Transverse colon (tissue), 4 donors: ENCODE data around the gene HNRNPUL2. TPM values are rescaled to one million over a fixed set of nuclear protein-coding genes. Genes with fewer than 3 reads are reported as not detected.

ENCODE experiments used
- DNase-seq: peaks from one replicate; pipeline ENCODE4 v3.0.0-alpha.2; 2019
- H3K27ac ChIP-seq, 4 donors: fragments of 200-600 bp; sonication (generic); 2 replicates each; pipeline ENCODE4 v1.5.1; 2016 to 2018; ENCODE audit warnings: inconsistent platforms in 4 of 4
- H3K27me3 ChIP-seq: fragments of 200-600 bp; sonication (generic); 2 replicates; pipeline ENCODE4 v1.5.1; 2017; ENCODE audit warnings: inconsistent platforms
- H3K36me3 ChIP-seq, 4 donors: fragments of 200-600 bp; sonication (generic); 2 replicates each; pipeline ENCODE4 v1.5.1; 2017 to 2019; ENCODE audit warnings: inconsistent platforms in 4 of 4
- H3K4me1 ChIP-seq, 4 donors: fragments of 200-600 bp; sonication (generic); 2 replicates each; pipeline ENCODE4 v1.5.1; 2017 to 2020; ENCODE audit warnings: inconsistent platforms in 4 of 4
- H3K4me3 ChIP-seq, 4 donors: fragments of 200-600 bp; sonication (generic); 1 replicate in 1 of 4; 2 replicates in 3 of 4; pipeline versions ENCODE4 v1.5.1 to v1.6.1; 2017 to 2019; ENCODE audit warnings: inconsistent platforms in 4 of 4
- H3K9me3 ChIP-seq, 2 donors: fragments of 200-600 bp; sonication (generic); 2 replicates each; pipeline ENCODE4 v1.5.1; 2017 to 2019; ENCODE audit warnings: inconsistent platforms in 2 of 2
- EP300 ChIP-seq: sonication (generic); formaldehyde crosslinking; IDR thresholded peaks from one replicate; pipeline ENCODE4 v1.6.1; 2017; ENCODE audit warnings: antibody characterized with exemption, low read depth
- POLR2A ChIP-seq: fragments of 450-650 bp; IDR thresholded peaks from one replicate; pipeline ENCODE4 v1.6.1; 2016; ENCODE audit warnings: antibody characterized with exemption, mild to moderate bottlenecking, moderate library complexity
- POLR2AphosphoS5 ChIP-seq, 3 donors: sonication (generic); formaldehyde crosslinking; IDR thresholded peaks; one replicate each; pipeline ENCODE4 v1.6.1; 2016; ENCODE audit warnings: antibody characterized with exemption in 3 of 3
- WGBS, 2 donors: methylation state at CpG; one replicate each; pipeline ENCODE4 v1.1.5; 2018; ENCODE audit warnings: low coverage in 1 of 2; 5-methylcytosine and 5-hydroxymethylcytosine counted together
- in situ Hi-C, 4 donors: fragments of 200-750 bp; cut with MboI; loops; one replicate each; pipeline versions ENCODE4 v1.15.0 to v1.15.1; 2017; ENCODE audit warnings: low sequenced_read_pairs in 3 of 4, low pct_ligation_motif_present in 1 of 4, low pct_unique_long_range_greater_than_20kb in 1 of 4
- intact Hi-C: fragments of 100-400 bp; cut with DNase I; formaldehyde crosslinking; loops from one replicate; pipeline ENCODE4 v1.15.1; 2023; ENCODE audit warnings: low total_unique reads
- total RNA-seq, 4 donors: library from RNA; depleted of rRNA; stranded (reverse); fragments of >200 nt; gene quantifications; one replicate each; pipeline ENCODE4 v1.1.0, GENCODE V29; 2016
- TF ChIP-seq, protein P1 (sequence below), 5 experiments: fragments of 200-600 bp in 3 of 5; fragments of 450-650 bp in 2 of 5; sonication (generic) in 3 of 5; IDR thresholded peaks; 1 replicate in 2 of 5; 2 replicates in 3 of 5; pipeline ENCODE4 v1.5.1; 2016 to 2017; ENCODE audit warnings: antibody characterized with exemption in 5 of 5, inconsistent platforms in 3 of 5, mild to moderate bottlenecking in 2 of 5, moderate library complexity in 1 of 5

Gene HNRNPUL2
- 100 to 1,000 TPM in 1 of 4 donors, 10 to 100 TPM in 3; 21.8 to 116 (median 59.6) TPM for total RNA-seq

DNA sequence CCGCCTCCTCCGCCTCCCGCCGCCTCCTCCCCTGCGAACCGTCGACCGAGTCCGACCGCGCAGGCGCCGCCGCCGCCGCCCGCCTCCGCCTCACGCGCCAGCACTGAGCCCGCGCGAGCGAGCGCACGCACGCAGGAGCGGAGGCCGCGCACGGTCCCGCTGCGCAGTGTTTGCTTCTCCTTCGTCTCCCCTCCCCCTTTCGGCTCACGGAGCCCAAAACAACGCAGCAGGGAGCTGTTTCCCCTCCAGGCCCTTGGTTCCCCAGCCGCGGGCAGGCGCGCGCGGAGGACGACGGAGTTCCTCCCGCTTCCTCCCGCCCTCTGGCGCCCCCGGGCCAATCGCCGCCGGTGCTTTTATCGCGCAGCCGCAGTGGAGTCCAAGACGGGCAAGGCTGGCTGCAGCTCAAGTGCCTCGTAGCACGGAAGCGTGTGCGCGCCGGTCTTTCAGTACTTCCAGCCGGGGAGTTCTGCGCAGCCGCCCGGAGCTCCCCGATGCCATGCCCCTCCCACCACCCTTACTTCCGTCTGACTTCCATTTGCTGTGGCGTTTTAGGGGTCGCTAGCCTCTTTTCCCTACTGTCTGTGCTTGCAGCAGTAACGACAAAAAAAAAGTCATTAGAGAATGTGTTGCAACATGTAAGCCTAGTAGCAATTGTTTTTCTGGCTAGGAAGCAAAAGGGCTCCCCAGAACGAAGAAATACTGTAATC lies at the start of gene HNRNPUL2:
Gene HNRNPUL2, minus strand, starts transcription at position 293 of the 707 bp plus-strand sequence. CDS start 301 bp downstream, outside the sequence.
- H3K36me3 ChIP-seq = peaks cover 0 to 15% (median 7%) of the 10 kb centered on the region in 4 donors
- intact Hi-C loops (no loop called here), in situ Hi-C loops (no loop called here)
- peaks cover 27 to 61% (median 39%) of the 10 kb centered on the region in 4 donors for H3K4me1 ChIP-seq
- no peaks in the 10 kb centered on the region for H3K27me3 ChIP-seq
- WGBS, 2 donors = 0% methylated on average over 2 to 49 of the region's 72 CpGs
- peak within 1 kb of the TSS; percentile 97 to 99 (median 98) for H3K27ac ChIP-seq
- H3K4me3 ChIP-seq = peak within 1 kb of the TSS; percentile 73 to 96 (median 90)
- H3K9me3 ChIP-seq = no peaks in the 10 kb centered on the region
- DNase-seq = peak; percentile 99
- TF ChIP-seq EP300 (no peak), POLR2AphosphoS5 (IDR thresholded peaks at IDR 0.05) (peak; percentile 96 to 98 (median 97)), POLR2A (peak; percentile 95)
- TF ChIP-seq, protein P1, sequence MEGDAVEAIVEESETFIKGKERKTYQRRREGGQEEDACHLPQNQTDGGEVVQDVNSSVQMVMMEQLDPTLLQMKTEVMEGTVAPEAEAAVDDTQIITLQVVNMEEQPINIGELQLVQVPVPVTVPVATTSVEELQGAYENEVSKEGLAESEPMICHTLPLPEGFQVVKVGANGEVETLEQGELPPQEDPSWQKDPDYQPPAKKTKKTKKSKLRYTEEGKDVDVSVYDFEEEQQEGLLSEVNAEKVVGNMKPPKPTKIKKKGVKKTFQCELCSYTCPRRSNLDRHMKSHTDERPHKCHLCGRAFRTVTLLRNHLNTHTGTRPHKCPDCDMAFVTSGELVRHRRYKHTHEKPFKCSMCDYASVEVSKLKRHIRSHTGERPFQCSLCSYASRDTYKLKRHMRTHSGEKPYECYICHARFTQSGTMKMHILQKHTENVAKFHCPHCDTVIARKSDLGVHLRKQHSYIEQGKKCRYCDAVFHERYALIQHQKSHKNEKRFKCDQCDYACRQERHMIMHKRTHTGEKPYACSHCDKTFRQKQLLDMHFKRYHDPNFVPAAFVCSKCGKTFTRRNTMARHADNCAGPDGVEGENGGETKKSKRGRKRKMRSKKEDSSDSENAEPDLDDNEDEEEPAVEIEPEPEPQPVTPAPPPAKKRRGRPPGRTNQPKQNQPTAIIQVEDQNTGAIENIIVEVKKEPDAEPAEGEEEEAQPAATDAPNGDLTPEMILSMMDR (IDR thresholded peaks at IDR 0.05) = no peak

DNA sequence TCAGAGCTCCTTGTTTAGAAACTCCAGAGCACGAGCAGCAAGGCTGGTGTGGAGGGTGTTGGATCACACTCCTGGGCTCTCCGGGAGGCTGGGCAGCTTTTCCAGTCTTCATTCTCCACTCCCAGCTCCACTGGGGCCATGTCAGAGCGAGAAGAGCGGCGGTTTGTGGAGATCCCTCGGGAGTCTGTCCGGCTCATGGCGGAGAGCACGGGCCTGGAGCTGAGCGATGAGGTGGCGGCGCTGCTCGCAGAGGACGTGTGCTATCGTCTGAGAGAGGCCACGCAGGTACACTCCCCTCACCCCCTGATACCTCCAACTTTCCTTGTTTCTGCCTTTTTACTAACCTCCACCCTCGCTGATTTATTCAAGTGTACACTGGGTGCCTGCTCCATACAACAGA lies 48.4 kb upstream of the HNRNPUL2 start:
- Histone ChIP-seq H3K27ac (no peak overlapping the region), H3K9me3 (no peaks in the 10 kb centered on the region), H3K27me3 (no peaks in the 10 kb centered on the region), H3K4me1 (peaks cover 8 to 12% (median 10%) of the 10 kb centered on the region in 4 donors), H3K36me3 (peaks cover 0 to 12% (median 4%) of the 10 kb centered on the region in 4 donors), H3K4me3 (no peak overlapping the region)
- in situ Hi-C loops (no loop called here), intact Hi-C loops (no loop called here)
- DNase-seq = no peak
- 91 to 100% methylated on average over 1 to 17 of the region's 17 CpGs for WGBS, 2 donors
- TF ChIP-seq EP300 (no peak), POLR2A (no peak), POLR2AphosphoS5 (IDR thresholded peaks at IDR 0.05) (no peak)

DNA sequence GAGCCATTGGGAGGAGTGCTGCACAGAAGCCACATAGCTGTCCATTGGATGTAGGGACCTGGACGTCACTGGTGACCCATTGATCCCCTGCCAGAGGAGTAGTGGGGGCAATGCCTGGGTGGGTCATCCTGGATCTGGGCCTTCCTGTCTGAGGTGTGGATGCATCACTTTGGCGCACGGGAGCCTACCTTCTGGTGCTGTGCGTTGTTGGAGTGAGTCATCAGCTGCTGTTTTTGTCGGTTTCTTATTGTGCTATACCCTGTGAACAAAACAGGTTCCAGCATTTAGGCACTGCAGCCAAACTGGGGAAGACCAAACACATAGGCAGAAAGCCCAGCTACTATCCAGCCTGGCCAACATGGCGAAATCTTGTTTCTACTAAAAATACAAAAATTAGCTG lies 47.1 kb upstream of the HNRNPUL2 start:
- peaks cover 15 to 24% (median 20%) of the 10 kb centered on the region in 4 donors for H3K4me1 ChIP-seq

DNA sequence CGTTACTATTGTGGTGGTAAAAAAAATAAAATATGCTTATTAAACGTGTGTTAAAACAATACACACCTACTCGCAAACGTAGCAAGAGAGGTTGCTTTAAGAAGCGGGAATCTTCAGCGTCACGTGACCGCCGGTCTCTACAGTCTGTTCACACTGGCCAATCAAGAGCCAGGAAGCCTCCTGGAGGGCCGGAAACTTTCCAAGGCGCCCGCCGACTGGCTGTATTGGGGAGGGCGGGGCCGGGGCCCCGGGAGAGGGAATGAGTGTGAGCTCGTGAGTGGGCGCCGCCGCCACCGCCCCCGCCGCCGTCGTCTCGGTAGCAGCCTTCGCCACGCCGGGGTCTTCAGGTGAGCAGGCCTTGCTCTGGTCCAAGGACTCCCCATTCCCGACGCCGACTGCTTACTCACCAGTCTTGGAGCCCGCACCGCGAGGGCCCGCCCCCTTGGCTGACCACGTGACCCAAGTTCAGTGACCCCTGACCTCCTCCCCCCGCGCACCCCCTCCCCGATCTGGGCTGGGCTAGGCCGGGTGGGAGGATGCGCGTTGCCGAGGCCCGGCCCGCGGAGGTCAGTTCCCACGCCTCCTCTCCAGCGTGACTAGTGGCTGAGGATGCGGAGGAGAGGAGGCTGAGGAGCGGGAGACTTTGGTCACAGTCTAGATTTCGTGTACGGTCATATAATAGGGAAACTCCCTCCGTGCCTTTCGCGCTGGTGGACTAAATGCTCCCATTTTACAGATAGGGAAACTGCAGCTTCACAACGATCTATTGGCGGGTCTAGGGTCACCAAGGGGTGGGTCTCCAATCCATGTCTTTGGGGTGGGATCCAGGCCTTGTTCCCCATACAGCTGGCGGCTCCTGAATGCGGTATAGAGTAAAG lies 44.1 kb upstream of the HNRNPUL2 start, which contains the start of gene TAF6L:
Gene TAF6L, plus strand, starts transcription at position 253 of the 878 bp plus-strand sequence. CDS start 4,388 bp downstream, outside the sequence.
- TF ChIP-seq, protein P1 (IDR thresholded peaks at IDR 0.05) = no peak
- TF ChIP-seq EP300 (no peak), POLR2A (peak; percentile 61), POLR2AphosphoS5 (IDR thresholded peaks at IDR 0.05) (peak; percentile 60 to 68 (median 66))
- Histone ChIP-seq H3K27ac (peak within 1 kb of the TSS; percentile 92 to 98 (median 94)), H3K4me3 (peak within 1 kb of the TSS; percentile 56 to 76 (median 61)), H3K36me3 (peaks cover 0 to 10% (median 5%) of the 10 kb centered on the region in 4 donors), H3K9me3 (no peaks in the 10 kb centered on the region), H3K27me3 (no peaks in the 10 kb centered on the region), H3K4me1 (peaks cover 15 to 24% (median 20%) of the 10 kb centered on the region in 4 donors)
- WGBS, 2 donors = 3% methylated on average over 56 of the region's 60 CpGs; no CpG with 5 or more reads in 1 of the 2 donors
- in situ Hi-C loops (no loop called here), intact Hi-C loops (no loop called here)
- DNase-seq = peak; percentile 98

More for the DNA sequence above, 47.1 kb upstream of the HNRNPUL2 start:
- intact Hi-C loops (no loop called here), in situ Hi-C loops (no loop called here)
- H3K4me3 ChIP-seq = no peak overlapping the region
- DNase-seq = no peak
- no peak overlapping the region for H3K27ac ChIP-seq
- WGBS, 2 donors = 88 to 100% methylated on average over 2 to 6 of the region's 6 CpGs
- no peaks in the 10 kb centered on the region for H3K27me3 ChIP-seq
- TF ChIP-seq POLR2AphosphoS5 (IDR thresholded peaks at IDR 0.05) = no peak
- no peak for TF ChIP-seq POLR2A
- no peak for TF ChIP-seq EP300
- TF ChIP-seq, protein P1 (IDR thresholded peaks at IDR 0.05) = no peak
- H3K36me3 ChIP-seq = peaks cover 0 to 12% (median 2%) of the 10 kb centered on the region in 4 donors
- no peaks in the 10 kb centered on the region for H3K9me3 ChIP-seq
